Measurements from ENCODE around the gene RGL4. TPM values are rescaled to one million over a fixed set of nuclear protein-coding genes. Genes with fewer than 3 reads are reported as not detected.

Gene RGL4
- total RNA-seq, 6 experiments from 2014 or later = not detected

- Histone ChIP-seq H3K4me3 (no peak overlapping the region), H3K27ac (no peak overlapping the region), H3K4me1 (peaks cover 0 to 15% (median 5%) of the 10 kb centered on the region in 4 donors), H3K36me3 (no peaks in the 10 kb centered on the region), H3K9me3 (no peaks in the 10 kb centered on the region), H3K27me3 (no peaks in the 10 kb centered on the region)
- ATAC-seq = no peak
- WGBS (ENCODE audit: insufficient coverage, low coverage, low lambda C conversion rate, missing lambda C conversion rate) = 94% methylated on average over 3 of the region's 6 CpGs
- intact Hi-C loops (cut with DNase I) = no loop called here
- no peak for DNase-seq
- TF ChIP-seq POLR2A (IDR thresholded peaks at IDR 0.05) (no peak), CTCF (IDR thresholded peaks at IDR 0.05) (no peak)
These were observed 13.2 kb upstream of the RGL4 start for GRCh38 chr22:23677701-23677995.

GRCh38 chr22:23678133-23678532, 12.7 kb upstream of the RGL4 start:
- TF ChIP-seq POLR2A (IDR thresholded peaks at IDR 0.05) (no peak), CTCF (IDR thresholded peaks at IDR 0.05) (no peak)
- Histone ChIP-seq H3K4me1 (peaks cover 0 to 15% (median 5%) of the 10 kb centered on the region in 4 donors), H3K4me3 (no peak overlapping the region), H3K36me3 (no peaks in the 10 kb centered on the region), H3K27ac (no peak overlapping the region), H3K9me3 (no peaks in the 10 kb centered on the region), H3K27me3 (no peaks in the 10 kb centered on the region)
- DNase-seq (no peak), ATAC-seq (no peak)
- intact Hi-C loops (cut with DNase I) = no loop called here
- WGBS (ENCODE audit: insufficient coverage, low coverage, low lambda C conversion rate, missing lambda C conversion rate) = 96% methylated on average over 3 of the region's 6 CpGs

- Histone ChIP-seq H3K9me3 (no peaks in the 10 kb centered on the region), H3K27ac (no peak overlapping the region), H3K4me3 (no peak overlapping the region), H3K27me3 (no peaks in the 10 kb centered on the region), H3K4me1 (peaks cover 0 to 2% (median under 1%) of the 10 kb centered on the region in 4 donors), H3K36me3 (no peaks in the 10 kb centered on the region)
- no peak for ATAC-seq
- intact Hi-C loops (cut with DNase I) = no loop called here
- no CpG with 5 or more reads among the region's 5 CpGs for WGBS (ENCODE audit: insufficient coverage, low coverage, low lambda C conversion rate, missing lambda C conversion rate)
- DNase-seq = peak in 1 of 3 donors; percentile 40
- TF ChIP-seq POLR2A (IDR thresholded peaks at IDR 0.05) (no peak), CTCF (IDR thresholded peaks at IDR 0.05) (no peak)
These were observed 9.6 kb upstream of the RGL4 start for GRCh38 chr22:23681026-23681809.

- H3K36me3 ChIP-seq = no peaks in the 10 kb centered on the region
These were observed 8.7 kb upstream of the RGL4 start for GRCh38 chr22:23682077-23682476.

More at GRCh38 chr22:23682077-23682476, 8.7 kb upstream of the RGL4 start:
- intact Hi-C loops (cut with DNase I) = no loop called here
- no peak for TF ChIP-seq CTCF (IDR thresholded peaks at IDR 0.05)
- no peak for TF ChIP-seq POLR2A (IDR thresholded peaks at IDR 0.05)
- no peaks in the 10 kb centered on the region for H3K4me1 ChIP-seq
- no peak overlapping the region for H3K27ac ChIP-seq
- no peaks in the 10 kb centered on the region for H3K27me3 ChIP-seq
- H3K4me3 ChIP-seq = no peak overlapping the region
- 50% methylated on average over 5 of the region's 5 CpGs for WGBS (ENCODE audit: insufficient coverage, low coverage, low lambda C conversion rate, missing lambda C conversion rate)
- H3K9me3 ChIP-seq = no peaks in the 10 kb centered on the region
- no peak for DNase-seq
- ATAC-seq = no peak
